Sigmoid colon (tissue), 7 donors: ENCODE results near the gene CDSN. TPM values are rescaled to one million over a fixed set of nuclear protein-coding genes. Genes with fewer than 3 reads are reported as not detected.

Experiments
- DNase-seq: peaks from one replicate; pipeline ENCODE4 v3.0.0-alpha.2; 2019
- H3K27ac ChIP-seq, 4 donors: fragments of 200-600 bp; sonication (generic); one replicate each; pipeline ENCODE4 v1.5.1; 2016 to 2019; ENCODE audit warnings: mild to moderate bottlenecking in 1 of 4
- H3K27me3 ChIP-seq, 3 donors: fragments of 200-600 bp; sonication (generic); one replicate each; pipeline ENCODE4 v1.5.1; 2019; ENCODE audit warnings: mild to moderate bottlenecking in 1 of 3
- H3K36me3 ChIP-seq, 4 donors: fragments of 200-600 bp; sonication (generic); one replicate each; pipeline ENCODE4 v1.5.1; 2016 to 2019
- H3K4me1 ChIP-seq, 4 donors: fragments of 200-600 bp; sonication (generic); one replicate each; pipeline ENCODE4 v1.5.1; 2017 to 2019
- H3K4me3 ChIP-seq, 4 donors: fragments of 200-600 bp; sonication (generic); one replicate each; pipeline ENCODE4 v1.5.1; 2017 to 2019; ENCODE audit warnings: mild to moderate bottlenecking in 2 of 4, moderate library complexity in 1 of 4
- H3K9me3 ChIP-seq, 4 donors: fragments of 200-600 bp in 3 of 4; sonication (generic) in 3 of 4; one replicate each; pipeline versions ENCODE4 v1.5.1 to v1.6.1; 2013 to 2019
- EP300 ChIP-seq, 4 donors: sonication (generic); formaldehyde crosslinking; IDR thresholded peaks; one replicate each; pipeline ENCODE4 v1.6.1; 2017; ENCODE audit warnings: antibody characterized with exemption in 4 of 4
- POLR2A ChIP-seq, 2 donors: fragments of 450-650 bp; IDR thresholded peaks; one replicate each; pipeline ENCODE4 v1.6.1; 2016; ENCODE audit warnings: antibody characterized with exemption in 2 of 2, mild to moderate bottlenecking in 2 of 2, moderate library complexity in 2 of 2
- POLR2AphosphoS5 ChIP-seq, 4 donors: sonication (generic); formaldehyde crosslinking; IDR thresholded peaks; one replicate each; pipeline ENCODE4 v1.6.1; 2017; ENCODE audit warnings: antibody characterized with exemption in 4 of 4
- whole genome bisulfite sequencing, 2 donors: extraction: QIAGEN DNeasy Blood & Tissue Kit; methylation state at CpG; one replicate each; pipeline ENCODE4 v1.1.7; 2013; 5-methylcytosine and 5-hydroxymethylcytosine counted together
- intact Hi-C: fragments of 100-400 bp; cut with DNase I; formaldehyde crosslinking; loops from one replicate; pipeline ENCODE4 v1.15.1; 2023
- polyA plus RNA-seq, 3 donors: library from polyadenylated mRNA; stranded (reverse); fragments of 200-250 nt; gene quantifications; one replicate each; pipeline ENCODE4 v1.2.3, GENCODE V29; 2013
- small RNA-seq, 3 donors: library from RNA; depleted of rRNA; stranded (forward); fragments of <200 nt; gene quantifications; one replicate each; pipeline ENCODE3, GENCODE V24; 2016
- total RNA-seq, 4 donors: library from RNA; depleted of rRNA; stranded (reverse); fragments of >200 nt; gene quantifications; one replicate each; pipeline ENCODE4 v1.1.0, GENCODE V29; 2016
- TF ChIP-seq, protein P1 (sequence below), 4 experiments: fragments of 450-650 bp in 3 of 4; fragments of 200-600 bp in 1 of 4; IDR thresholded peaks; one replicate each; pipeline ENCODE4 v1.5.1; 2016 to 2019; ENCODE audit warnings: antibody characterized with exemption in 4 of 4, mild to moderate bottlenecking in 3 of 4, moderate library complexity in 2 of 4
- donor health status: healthy with polysubstance abuse.
- donor health status: Bipolar disorder and iron deficiency.
- donor health status: healthy.

Gene CDSN
- total and polyA plus RNA-seq, 7 donors: not detected

DNA sequence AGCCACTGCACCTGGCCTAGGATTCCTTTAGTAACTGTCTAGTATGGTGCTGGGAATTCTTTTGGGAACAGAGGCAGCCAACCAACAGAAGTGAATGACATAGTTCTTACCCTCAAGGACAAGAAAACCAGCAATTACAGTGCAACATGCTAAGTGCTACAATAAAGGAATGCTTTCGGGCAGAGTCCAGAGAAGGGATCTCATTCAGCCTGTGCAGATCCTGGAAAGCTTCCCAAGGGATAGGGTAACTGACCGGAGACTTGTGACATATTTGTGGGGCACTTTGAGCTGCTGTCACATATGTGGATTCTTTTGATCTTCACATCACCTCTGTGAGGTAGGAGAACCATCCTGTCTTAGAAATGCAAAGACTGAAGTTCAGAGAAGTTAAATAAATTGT, 54.7 kb downstream of the CDSN start:
- Histone ChIP-seq H3K9me3 (no peaks in the 10 kb centered on the region), H3K27ac (no peak overlapping the region), H3K36me3 (no peaks in the 10 kb centered on the region), H3K4me1 (no peaks in the 10 kb centered on the region), H3K27me3 (peaks cover 0 to 31% (median 4%) of the 10 kb centered on the region in 3 donors), H3K4me3 (no peak overlapping the region)
- intact Hi-C loops: no loop called here
- TF ChIP-seq EP300 (IDR thresholded peaks at IDR 0.05) (no peak), POLR2A (IDR thresholded peaks at IDR 0.05) (no peak), POLR2AphosphoS5 (IDR thresholded peaks at IDR 0.05) (no peak)
- TF ChIP-seq, protein P1, sequence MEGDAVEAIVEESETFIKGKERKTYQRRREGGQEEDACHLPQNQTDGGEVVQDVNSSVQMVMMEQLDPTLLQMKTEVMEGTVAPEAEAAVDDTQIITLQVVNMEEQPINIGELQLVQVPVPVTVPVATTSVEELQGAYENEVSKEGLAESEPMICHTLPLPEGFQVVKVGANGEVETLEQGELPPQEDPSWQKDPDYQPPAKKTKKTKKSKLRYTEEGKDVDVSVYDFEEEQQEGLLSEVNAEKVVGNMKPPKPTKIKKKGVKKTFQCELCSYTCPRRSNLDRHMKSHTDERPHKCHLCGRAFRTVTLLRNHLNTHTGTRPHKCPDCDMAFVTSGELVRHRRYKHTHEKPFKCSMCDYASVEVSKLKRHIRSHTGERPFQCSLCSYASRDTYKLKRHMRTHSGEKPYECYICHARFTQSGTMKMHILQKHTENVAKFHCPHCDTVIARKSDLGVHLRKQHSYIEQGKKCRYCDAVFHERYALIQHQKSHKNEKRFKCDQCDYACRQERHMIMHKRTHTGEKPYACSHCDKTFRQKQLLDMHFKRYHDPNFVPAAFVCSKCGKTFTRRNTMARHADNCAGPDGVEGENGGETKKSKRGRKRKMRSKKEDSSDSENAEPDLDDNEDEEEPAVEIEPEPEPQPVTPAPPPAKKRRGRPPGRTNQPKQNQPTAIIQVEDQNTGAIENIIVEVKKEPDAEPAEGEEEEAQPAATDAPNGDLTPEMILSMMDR (IDR thresholded peaks at IDR 0.05): no peak
- DNase-seq: no peak
- WGBS, 2 donors: 14 to 61% methylated on average over 2 of the region's 2 CpGs

Small RNA genes within 50 kb of the gene (small RNA-seq; reads per million reads assigned to genes)
- gene POLR2LP1: 0 reads per million in 3 donors
- gene RNU6-1133P: 0 reads per million in 3 donors

Other genes with a start within 250 kb of the CDSN start
- 10 to 100 TPM in 2 of 4 donors, 1 to 10 TPM in 2; 7.9 to 25.2 (median 13.6) TPM for gene DDR1, start 235.9 kb downstream of the CDSN start, total RNA-seq
- gene DDR1, start 235.9 kb downstream of the CDSN start, polyA plus RNA-seq: 100 to 1,000 TPM in 1 of 3 donors, 10 to 100 TPM in 2; 25.7 to 110 (median 27.0) TPM
- gene GTF2H4, start 212.2 kb downstream of the CDSN start, total RNA-seq: 10 to 100 TPM in 2 of 4 donors, 1 to 10 TPM in 2; 7.7 to 28.5 (median 13.1) TPM
- 10 to 100 TPM in 2 of 3 donors, 1 to 10 TPM in 1; 9.9 to 21.9 (median 12.6) TPM for gene GTF2H4, start 212.2 kb downstream of the CDSN start, polyA plus RNA-seq
- 10 to 100 TPM in 1 of 4 donors, 1 to 10 TPM in 3; 6.7 to 13.0 (median 9.0) TPM for gene VARS2, start 206.2 kb downstream of the CDSN start, total RNA-seq
- 10 to 100 TPM in 1 of 3 donors, 1 to 10 TPM in 2; 6.9 to 23.0 (median 7.8) TPM for gene VARS2, start 206.2 kb downstream of the CDSN start, polyA plus RNA-seq
- gene SFTA2, start 188.3 kb downstream of the CDSN start, total RNA-seq: not detected
- 1 to 10 TPM in 1 of 3 donors, not detected in 2; 3.6 TPM for gene SFTA2, start 188.3 kb downstream of the CDSN start, polyA plus RNA-seq
- gene MUCL3, start 179.5 kb downstream of the CDSN start, total RNA-seq: not detected
- under 1 TPM in 1 of 3 donors, not detected in 2; under 0.01 TPM for gene MUCL3, start 179.5 kb downstream of the CDSN start, polyA plus RNA-seq
- gene MUC21, start 136.7 kb downstream of the CDSN start, total RNA-seq: not detected
- gene MUC21, start 136.7 kb downstream of the CDSN start, polyA plus RNA-seq: 1 to 10 TPM in 1 of 3 donors, under 1 TPM in 1, not detected in 1; 0.19 to 1.2 TPM
- not detected for gene MUC22, start 110.0 kb downstream of the CDSN start, total RNA-seq
- gene MUC22, start 110.0 kb downstream of the CDSN start, polyA plus RNA-seq: not detected
- gene C6orf15, start 7.9 kb downstream of the CDSN start, total RNA-seq: not detected
- not detected for gene C6orf15, start 7.9 kb downstream of the CDSN start, polyA plus RNA-seq
- 1 to 10 TPM in 1 of 4 donors, under 1 TPM in 3; 0.49 to 2.7 (median 0.63) TPM for gene PSORS1C1, start 5.6 kb downstream of the CDSN start, total RNA-seq
- 10 to 100 TPM in 1 of 3 donors, 1 to 10 TPM in 2; 4.2 to 33.3 (median 5.4) TPM for gene PSORS1C1, start 5.6 kb downstream of the CDSN start, polyA plus RNA-seq
- not detected for gene PSORS1C2, start 18.6 kb upstream of the CDSN start, total RNA-seq
- gene PSORS1C2, start 18.6 kb upstream of the CDSN start, polyA plus RNA-seq: not detected
- gene CCHCR1, start 37.4 kb upstream of the CDSN start, total RNA-seq: 10 to 100 TPM in 3 of 4 donors, 1 to 10 TPM in 1; 8.7 to 20.2 (median 12.7) TPM
- gene CCHCR1, start 37.4 kb upstream of the CDSN start, polyA plus RNA-seq: 10 to 100 TPM; 11.4 to 39.3 (median 14.8) TPM
- gene TCF19, start 38.1 kb upstream of the CDSN start, total RNA-seq: 1 to 10 TPM; 2.6 to 4.6 (median 3.0) TPM
- 10 to 100 TPM in 1 of 3 donors, 1 to 10 TPM in 2; 3.6 to 11.7 (median 6.2) TPM for gene TCF19, start 38.1 kb upstream of the CDSN start, polyA plus RNA-seq
- gene POU5F1, start 50.2 kb upstream of the CDSN start, total RNA-seq: under 1 TPM in 2 of 4 donors, not detected in 2; 0.16 to 0.27 TPM
- gene POU5F1, start 50.2 kb upstream of the CDSN start, polyA plus RNA-seq: 1 to 10 TPM in 2 of 3 donors, not detected in 1; 1.6 to 9.8 TPM
- gene HLA-C, start 151.6 kb upstream of the CDSN start, total RNA-seq: 100 to 1,000 TPM; 129 to 351 (median 273) TPM
- gene HLA-C, start 151.6 kb upstream of the CDSN start, polyA plus RNA-seq: 100 to 1,000 TPM; 166 to 907 (median 437) TPM
- 100 to 1,000 TPM; 346 to 491 (median 365) TPM for gene HLA-B, start 236.7 kb upstream of the CDSN start, total RNA-seq
- 1,000 to 10,000 TPM in 2 of 3 donors, 100 to 1,000 TPM in 1; 279 to 3,047 (median 1,275) TPM for gene HLA-B, start 236.7 kb upstream of the CDSN start, polyA plus RNA-seq